Stimulated activated CD8-positive, alpha-beta memory T cell treated with anti-CD3 and anti-CD28 coated beads, Interleukin-4, amount 100 ng/mL, for 4 hours (primary cell): ENCODE measurements around the gene TSPAN14.
A peak's percentile ranks its signal among the peaks of the same experiment; 100 is the strongest.
"Not testable (repeated sequence)": the region's sequence is repeated elsewhere in the genome, so short reads cannot be mapped to it uniquely, and the experiment has no call there.

Source experiments
- DNase-seq, 2 donors: peaks; one replicate each; pipeline ENCODE4 v3.0.0-alpha.2; 2020; ENCODE audit warnings: low read depth in 2 of 2, low spot score in 1 of 2

The TSPAN14 gene

DNA sequence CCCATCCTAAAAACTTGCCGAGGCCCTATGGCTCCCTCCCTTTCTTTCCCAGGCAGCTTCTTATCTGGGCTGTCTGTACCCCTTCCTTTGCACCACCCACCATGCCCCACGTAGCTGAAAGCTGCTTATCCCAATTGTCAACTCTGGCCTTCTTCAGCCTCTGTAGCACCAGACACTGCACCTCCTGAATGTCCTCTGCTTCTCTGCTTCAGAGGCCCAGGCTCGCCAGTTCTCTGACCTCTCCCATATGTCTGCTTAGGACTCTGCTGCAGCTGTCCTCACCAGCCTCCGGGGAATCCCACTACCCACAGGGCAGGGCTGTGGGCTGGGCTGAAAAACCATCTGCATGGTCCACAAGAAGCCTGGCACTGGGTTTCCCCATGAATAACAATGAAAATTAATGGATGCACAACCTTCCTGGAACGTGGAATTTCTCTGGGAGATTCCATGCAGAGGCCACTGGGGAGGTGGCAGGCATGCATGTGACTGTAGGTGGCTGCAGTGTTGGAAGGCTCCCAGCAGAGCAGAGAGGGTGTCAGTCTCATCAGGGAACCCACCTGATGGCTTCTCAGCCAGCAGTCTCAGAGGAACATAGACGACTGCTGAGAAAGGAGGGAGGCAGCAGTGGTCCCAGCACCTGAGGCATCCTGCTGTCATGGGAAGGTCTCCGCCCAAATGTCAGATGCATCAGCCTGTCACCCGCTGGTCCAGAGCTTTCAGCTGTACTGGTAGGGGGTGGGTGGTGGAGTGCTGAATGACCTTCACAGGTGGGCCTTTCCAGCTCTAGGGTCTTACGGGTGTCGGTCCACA is 66.8 kb downstream of the TSPAN14 start:
- no peak for DNase-seq

DNA sequence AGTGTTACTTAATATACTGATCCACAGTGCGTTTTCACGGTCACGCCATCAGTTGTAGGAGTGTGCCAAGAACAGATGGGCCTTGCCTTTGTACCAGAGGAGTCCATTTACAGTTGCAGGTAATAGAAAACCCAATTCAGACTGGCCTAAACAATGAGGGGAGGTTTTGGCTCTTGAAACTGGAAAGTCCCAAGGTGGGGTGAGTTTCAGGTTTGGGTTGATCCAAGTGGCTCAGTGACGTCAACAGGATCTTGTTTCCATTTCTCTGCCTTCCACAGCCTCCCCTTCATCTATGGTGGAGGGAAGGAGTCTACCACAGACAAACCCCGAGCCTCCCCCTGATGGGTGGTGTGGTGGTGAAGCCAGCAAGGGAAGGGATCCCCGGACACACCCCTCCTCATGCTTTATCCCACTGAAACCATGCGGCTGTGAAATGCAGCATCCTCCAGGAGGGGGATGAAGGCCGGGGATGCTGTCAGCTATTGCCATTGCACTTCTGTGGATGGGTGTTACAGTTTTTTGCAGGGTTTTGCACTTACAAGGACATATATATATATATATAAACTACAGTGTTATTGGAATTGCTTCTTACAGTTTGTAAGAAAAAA is 68.8 kb downstream of the TSPAN14 start:
- DNase-seq: no peak

DNA sequence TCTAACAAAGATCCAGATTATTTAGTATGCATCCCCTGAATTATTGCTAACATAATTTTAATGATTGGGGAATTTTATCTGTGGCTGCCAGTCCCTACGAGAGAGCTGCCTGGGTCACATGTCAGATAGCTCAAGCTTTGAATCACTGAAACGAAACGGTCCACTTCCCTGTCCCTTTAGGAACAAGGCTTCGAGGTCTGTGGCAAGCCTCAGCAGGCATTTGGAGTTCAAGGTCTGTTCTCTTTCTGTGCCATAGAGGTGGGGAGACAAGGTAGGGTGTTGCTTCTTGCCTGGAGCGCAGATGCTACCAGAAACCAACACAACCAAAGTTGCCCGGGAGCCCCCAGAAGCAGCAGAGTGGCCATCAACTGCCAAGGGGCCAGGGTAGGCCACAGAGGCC is 69.7 kb downstream of the TSPAN14 start:
- no peak for DNase-seq

DNA sequence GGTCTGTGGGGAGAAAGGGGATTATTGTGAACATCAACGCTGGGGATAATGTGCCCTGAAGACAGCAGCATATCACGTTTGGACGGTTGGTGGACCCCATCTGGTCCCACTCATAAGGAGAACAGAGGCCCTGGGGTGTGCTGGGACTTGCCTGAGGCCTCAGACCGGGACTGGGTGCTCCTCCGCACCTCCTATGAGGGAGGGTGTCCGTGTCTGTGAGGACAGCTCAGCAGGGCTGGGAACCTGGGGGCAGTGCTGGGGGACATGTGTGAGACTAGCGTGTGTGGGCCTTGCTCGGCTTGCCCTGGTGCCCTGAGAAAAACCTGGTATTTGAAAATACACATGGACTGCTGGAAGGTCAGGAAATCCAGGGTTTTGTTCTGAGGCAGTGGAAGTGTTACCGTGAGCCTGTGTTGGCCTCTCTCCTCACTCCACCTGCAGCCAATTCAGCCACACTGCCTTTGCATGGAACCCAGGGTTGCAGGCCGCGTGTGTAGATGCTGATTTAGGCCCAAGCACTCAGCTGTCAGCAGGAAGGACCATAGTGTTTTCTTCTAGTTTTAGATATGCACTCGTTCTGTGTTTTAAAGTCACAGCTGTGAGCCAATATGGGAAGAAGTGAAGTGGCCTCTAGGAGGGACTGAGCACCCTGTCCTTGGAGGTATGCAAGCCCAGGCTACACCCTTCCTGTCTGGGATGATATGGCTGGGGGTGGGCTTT is 70.2 kb downstream of the TSPAN14 start:
- no peak for DNase-seq

DNA sequence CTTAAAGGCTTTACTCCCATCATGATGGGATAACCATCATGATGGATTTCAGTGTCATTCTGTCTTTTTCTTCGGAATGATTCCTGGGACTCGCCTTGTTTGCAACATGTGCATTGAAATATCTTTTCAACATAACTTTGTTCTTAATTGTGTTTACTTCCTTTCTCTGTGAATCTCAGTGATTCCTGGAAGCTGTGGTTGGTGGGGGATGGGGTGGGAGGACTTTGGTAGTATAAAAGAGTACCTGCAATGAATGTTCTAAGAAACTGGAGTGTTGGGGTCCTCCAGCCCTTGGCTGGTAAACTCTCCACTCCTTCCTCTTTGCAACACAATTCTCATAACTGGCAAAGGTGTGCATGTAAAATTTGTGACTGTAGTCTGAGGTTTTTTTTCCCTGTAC is 72.1 kb downstream of the TSPAN14 start:
- no peak for DNase-seq

DNA sequence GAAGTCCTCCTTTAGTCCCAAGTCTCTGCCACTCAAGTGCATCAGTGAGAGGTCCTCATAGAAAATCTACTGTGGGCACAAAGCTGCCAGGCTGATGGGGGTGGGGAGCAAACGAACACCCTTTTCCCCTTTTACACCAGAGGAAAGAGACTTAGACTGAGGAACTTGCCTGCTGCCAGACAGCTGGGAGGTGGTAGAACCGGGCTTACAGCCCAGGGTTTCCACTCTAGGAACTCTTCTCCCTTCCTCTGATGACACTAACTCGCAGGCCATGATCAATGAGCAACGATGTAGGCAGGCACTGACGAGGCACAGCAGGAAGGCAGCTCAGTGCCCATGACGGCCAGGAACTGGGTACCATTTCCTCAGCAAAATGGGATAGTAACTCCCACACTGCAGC is 72.6 kb downstream of the TSPAN14 start:
- DNase-seq: no peak

DNA sequence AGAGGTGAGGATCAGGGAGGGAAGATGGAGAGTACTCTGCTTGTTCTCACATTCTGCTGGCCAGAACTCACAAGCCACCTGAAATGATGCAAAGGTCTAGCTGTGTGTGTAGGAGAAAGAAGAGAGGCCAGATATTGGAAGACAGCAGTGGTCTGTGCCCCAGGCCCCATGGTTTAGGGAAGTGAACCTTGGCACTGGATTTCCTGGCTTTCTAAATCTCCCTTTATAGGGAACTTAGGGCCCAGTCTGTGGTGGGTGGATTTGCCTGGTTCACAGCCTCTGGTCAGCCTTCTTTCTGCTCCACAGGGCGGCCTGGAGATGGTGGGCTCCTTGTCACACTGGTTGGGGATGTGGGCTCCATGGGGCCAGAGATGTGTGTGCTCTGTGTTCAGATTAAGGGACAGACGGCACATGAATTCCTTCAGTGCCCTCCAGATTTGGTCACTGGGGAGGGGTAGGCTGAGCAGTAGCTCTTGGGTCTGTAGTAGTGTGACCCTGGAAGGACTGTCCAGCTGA is 74.1 kb downstream of the TSPAN14 start:
- DNase-seq: no peak

DNA sequence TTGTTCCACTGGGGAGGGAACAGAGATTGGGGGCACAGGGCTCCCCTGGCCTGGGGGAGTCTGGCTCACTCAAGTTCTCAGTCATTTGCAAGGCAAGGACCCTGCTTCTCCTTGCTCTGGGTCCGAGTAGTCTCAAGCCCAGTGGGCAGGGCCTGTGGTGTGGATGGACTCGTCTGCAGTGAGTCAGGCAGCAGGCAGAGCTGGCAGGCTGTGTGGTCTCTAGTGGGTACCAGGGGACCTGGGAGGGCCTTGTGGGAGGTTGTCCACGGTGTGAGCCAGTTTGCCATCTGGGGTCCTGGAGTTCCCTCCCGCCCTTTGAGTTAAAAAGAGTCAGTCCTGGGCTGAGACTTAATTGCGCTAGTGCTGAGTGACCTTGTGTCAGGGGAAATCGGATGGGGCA is 74.8 kb downstream of the TSPAN14 start:
- DNase-seq: no peak

DNA sequence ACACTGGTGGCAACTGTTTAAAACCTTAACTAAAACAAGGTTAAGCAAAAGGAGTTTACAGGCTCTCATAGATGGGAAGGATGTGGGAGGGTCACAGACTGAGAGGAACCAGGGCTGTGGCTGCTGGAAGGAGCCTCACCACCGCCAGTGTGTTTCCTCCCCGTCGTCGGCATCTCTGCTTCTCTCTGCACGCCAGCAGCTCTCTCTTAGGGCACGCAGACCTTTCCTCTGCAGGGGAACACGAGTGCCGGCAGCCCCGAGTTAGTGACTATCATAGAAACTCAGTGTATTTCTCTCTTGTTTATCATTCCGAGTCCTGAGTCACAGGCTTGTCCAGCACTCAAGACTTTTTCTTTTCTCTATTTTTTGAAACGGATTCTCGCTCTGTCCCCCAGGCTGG is 75.5 kb downstream of the TSPAN14 start:
- no peak for DNase-seq

DNA sequence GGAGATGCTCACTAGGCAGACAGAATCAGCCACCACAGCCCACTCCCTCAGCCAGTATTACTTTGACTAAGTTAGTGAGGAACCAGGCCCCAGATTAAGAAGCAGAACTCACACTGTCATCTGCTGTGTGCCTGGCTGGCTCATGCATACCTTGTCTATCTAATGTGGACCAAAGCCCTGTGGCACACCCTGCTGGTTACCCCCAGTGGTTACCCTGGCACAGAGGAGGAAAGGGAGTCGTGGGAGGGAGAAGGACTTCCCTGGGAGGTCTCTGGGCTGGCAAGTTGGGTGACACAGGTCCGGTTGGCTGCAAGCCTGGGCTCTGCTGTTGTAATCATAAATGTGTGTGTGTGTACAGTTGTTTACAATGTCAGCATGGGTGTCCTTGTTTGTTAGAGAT is 76.1 kb downstream of the TSPAN14 start:
- DNase-seq: no peak

DNA sequence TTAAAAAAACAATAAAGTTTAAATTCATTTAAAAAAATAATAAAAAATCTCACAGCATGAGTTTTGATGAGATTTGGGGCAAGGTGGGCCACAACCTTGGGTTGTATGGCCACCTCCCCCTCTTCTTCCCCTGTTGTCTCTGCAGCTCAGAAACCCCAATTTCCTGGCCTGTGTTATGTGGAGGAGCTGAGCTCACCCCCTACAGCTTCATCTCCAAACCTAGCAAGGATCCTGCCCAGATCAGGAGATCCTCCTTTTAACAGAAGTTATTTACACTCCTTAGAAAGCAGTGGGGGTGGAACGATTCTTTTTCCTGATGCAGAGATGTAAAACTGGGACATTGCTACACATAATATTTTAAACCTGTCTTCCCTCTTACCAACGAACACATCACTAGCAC is 76.7 kb downstream of the TSPAN14 start:
- no peak for DNase-seq

DNA sequence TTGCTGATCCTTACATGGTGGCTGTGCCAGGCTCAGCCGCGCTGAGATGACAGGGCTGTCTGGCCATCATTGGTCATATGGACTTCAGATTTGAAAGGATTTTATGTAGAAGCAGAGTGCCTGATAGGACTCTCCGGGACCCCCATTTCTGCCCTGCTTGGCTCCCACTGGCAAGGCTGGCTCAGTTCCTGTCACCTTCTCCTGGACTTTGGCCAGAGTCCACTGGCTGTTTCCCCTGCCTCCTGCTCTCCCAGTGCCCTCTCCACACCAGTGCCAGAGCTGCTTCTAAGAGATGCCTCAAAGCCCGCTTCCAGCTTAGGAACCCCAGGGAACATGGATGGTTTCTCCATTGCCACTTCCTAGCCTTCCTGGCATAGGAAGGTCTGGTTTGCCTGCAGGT is 78.5 kb downstream of the TSPAN14 start:
- DNase-seq: no peak

DNA sequence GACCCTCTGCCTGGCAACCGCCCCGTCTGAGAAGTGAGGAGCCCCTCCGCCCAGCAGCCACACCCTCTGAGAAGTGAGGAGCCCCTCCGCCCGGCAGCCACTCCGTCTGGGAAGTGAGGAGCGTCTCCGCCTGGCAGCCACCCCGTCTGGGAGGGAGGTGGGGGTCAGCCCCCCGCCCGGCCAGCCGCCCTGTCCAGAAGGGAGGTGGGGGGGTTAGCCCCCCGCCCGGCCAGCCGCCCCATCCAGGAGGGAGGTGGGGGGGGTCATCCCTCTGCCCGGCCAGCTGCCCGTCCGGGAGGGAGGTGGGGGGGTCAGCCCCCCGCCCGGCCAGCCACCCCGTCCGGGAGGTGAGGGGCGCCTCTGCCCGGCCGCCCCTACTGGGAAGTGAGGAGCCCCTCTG is 79.9 kb downstream of the TSPAN14 start:
- not testable (repeated sequence) for DNase-seq

DNA sequence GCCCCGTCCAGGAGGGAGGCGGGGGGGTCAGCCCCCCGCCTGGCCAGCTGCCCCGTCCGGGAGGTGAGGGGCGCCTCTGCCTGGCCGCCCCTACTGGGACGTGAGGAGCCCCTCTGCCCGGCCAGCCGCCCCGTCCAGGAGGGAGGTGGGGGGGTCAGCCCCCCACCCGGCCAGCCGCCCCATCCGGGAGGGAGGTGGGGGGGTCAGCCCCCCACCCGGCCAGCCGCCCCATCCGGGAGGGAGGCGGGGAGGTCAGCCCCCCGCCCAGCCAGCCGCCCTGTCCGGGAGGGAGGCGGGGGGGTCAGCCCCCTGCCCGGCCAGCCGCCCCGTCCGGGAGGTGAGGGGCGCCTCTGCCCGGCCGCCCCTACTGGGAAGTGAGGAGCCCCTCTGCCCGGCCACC is 80.5 kb downstream of the TSPAN14 start:
- not testable (repeated sequence) for DNase-seq

DNA sequence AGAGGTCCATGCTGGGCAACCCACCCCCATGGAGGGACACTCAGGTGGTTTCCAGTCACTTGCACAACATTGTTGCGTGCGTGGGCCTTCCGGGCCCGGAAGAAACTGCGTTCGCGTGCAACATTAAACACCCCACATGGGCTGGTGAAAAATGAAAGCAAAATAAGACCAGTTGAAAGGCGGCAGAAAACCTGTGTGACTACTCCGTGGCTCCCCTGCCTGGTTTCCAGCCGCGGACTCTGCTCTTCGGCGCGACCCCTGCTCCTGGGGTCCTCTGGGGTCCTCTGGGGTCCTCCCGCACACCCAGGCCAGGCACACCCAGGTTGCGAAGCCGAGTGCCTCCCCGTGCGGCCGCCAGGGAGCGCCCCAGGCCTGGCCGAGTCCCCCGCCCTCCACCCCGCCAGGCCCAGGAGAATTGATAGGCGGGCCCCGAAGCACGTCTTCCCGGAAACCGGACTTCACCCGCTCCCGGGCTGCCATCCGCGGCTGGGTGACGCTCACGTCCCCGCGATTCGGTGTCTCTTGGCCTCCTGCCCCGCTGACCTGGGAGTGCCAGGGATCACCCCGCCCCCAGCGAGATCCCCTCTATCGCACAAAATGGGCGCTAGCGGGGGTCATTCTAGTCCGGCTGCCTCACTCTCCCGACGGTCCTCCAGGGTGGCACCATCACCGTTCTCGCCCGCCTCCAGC is 81.7 kb downstream of the TSPAN14 start:
- DNase-seq: peak; percentile 51 to 53

DNA sequence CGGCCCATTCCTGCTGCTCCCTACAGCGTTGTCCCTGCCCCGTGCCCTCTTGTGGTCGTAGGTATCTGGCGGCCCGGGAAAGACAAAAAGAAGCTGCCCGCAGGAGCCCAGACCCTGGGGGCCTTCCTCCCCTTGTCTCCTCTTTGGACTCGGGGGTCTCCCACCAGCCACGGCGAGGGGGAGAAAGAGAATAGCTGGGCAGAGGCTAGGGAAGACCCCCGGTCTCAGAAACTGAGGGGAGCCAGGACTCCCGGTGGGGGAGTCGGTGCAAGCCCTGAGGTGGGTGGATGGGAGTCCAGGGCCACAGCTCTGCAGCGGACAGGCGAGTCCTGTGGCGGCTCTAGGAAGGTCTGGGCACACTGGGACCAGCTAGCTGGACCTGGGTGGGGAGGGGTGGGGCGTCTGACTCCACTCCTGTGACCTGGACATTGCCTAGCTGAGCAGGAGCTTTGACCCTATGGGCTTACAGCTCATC is 82.3 kb downstream of the TSPAN14 start:
- DNase-seq: no peak

DNA sequence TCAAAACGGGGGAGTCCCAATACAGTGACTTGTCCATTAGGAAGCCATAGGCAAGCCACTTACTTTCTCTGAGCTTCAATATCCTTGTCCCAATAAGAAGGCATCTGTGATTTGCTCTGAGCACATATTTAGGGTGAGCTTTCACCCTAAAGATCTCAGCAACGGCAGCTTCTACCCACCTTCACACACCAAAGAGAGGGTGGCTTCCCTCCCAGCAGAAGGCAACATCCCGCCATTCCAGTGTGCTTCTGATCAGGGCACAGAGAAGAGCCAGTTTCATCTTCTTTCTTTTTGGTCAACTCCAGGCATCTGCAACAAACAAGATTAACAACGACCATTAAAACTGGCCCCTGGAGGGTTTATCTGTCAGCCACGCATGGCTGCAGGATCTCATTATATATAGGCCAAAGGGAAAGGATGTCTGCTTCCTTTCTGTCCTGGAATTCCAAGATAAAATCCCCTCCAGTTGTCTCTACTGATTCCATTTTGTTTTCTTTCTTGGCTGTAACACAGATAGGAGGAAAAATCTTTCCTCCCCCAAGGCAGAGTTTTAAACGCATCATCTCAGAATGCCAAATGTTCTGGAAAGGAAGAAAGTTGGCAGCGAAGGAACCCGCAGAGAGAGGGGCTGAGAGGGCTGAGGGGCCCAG is 83.1 kb downstream of the TSPAN14 start:
- no peak for DNase-seq

DNA sequence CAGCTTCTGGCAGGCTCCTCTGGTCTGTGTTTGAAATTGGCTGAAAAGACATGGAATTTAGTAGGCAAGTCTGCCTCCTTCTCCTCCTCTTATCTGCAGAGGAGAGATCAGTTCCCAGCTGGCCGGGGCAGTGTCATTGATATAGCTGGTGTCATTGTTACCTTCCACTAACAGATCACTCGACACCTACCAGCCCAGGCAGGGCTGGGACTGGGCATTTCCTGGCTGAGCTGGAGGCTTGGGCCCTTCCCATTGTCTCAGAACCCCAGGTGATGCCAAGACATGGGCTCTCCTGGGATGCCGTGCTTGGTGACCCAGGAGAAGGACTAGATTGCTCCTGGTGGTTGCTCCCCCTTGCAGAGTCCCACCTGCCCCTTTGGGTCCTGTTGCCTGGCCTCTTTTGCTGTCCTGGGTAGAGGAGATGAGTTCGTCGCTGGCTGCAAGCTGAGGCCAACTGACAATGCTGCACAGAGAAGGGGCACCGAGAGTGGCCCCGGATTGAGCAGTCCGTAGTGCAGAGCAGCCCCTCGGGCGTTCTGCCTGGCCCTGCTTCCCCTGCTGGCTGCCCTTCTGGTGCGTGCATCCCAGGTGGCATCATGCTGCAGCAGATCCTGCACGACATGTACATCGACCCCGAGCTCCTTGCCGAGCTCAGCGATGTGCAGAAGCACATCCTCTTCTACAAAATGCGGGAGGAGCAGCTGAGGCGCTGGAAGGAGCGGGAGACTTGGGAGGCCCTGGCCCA is 83.8 kb downstream of the TSPAN14 start, which contains the start of gene SH2D4B:
SH2D4B (plus strand) TSS at position 167 of the 745 bp plus-strand sequence; CDS start at position 597, 430 bp downstream.
- DNase-seq: no peak

DNA sequence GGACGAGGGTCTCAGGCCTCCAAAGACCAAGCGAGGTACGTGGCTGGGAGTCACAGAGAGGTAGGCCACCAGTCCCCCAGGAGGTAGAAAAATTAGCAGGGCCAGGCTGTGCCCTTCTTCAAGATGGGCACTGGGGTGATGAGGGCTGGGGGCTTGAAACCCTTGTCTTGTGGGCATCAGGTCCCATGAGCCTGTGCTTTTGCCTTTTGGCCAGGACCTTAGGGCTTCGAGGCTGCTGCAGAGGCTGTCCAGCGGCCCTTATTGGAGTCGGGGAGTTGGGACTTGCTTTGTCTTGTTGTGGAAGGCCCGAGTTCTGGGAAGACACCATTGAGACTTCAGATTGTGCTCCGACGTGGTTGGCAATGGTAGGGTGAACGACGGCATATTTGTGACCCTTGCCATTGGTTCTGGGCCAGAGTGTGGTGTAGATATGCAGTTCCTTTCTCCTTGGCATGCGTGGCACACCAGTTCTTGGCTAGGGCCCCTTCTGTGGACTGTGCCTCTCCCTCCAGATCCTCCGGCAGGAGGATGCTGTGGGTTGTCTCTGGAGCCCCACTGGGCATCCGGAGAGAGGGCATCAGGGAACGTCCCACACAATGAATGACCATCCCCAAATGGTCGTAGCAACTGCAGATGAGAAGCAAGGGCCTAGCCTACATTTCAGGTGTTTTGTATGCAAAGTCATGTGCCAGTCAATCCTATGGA is 84.5 kb downstream of the TSPAN14 start:
- no peak for DNase-seq
